ENCODE data around the gene CFL1. TPM values are rescaled to one million over a fixed set of nuclear protein-coding genes. Genes with fewer than 3 reads are reported as not detected.

The CFL1 gene
- total RNA-seq, 1 donor from 2014 or later = 2,365 TPM

GRCh38 chr11:65867284-65868071 lies 9.5 kb upstream of the CFL1 start:
- DNase-seq (ENCODE audit: low read depth) = no peak
- no peak overlapping the region for H3K4me3 ChIP-seq (ENCODE audit: low read depth, low read length)
- TF ChIP-seq CTCF (conservative IDR thresholded peaks at IDR 0.05; ENCODE audit: low read depth, low read length) = no peak

GRCh38 chr11:65866509-65867283 lies 8.7 kb upstream of the CFL1 start:
- TF ChIP-seq CTCF (conservative IDR thresholded peaks at IDR 0.05; ENCODE audit: low read depth, low read length) = no peak
- no peak overlapping the region for H3K4me3 ChIP-seq (ENCODE audit: low read depth, low read length)
- DNase-seq (ENCODE audit: low read depth) = no peak

- DNase-seq (ENCODE audit: low read depth) = no peak
- no peak overlapping the region for H3K4me3 ChIP-seq (ENCODE audit: low read depth, low read length)
- TF ChIP-seq CTCF (conservative IDR thresholded peaks at IDR 0.05; ENCODE audit: low read depth, low read length) = no peak
Measured at GRCh38 chr11:65865550-65866172, 7.7 kb upstream of the CFL1 start.

GRCh38 chr11:65864706-65865471 lies 6.9 kb upstream of the CFL1 start:
- no peak for DNase-seq (ENCODE audit: low read depth)
- no peak for TF ChIP-seq CTCF (conservative IDR thresholded peaks at IDR 0.05; ENCODE audit: low read depth, low read length)
- H3K4me3 ChIP-seq (ENCODE audit: low read depth, low read length) = no peak overlapping the region

GRCh38 chr11:65863889-65864705 lies 6.1 kb upstream of the CFL1 start:
- TF ChIP-seq CTCF (conservative IDR thresholded peaks at IDR 0.05; ENCODE audit: low read depth, low read length) = no peak
- no peak overlapping the region for H3K4me3 ChIP-seq (ENCODE audit: low read depth, low read length)
- DNase-seq (ENCODE audit: low read depth) = no peak
